Fibroblast of the aortic adventitia (primary cell): ENCODE data around the gene JAKMIP2. TPM values are rescaled to one million over a fixed set of nuclear protein-coding genes. Genes with fewer than 3 reads are reported as not detected.

ENCODE experiments used
- DNase-seq: peaks from one replicate; pipeline ENCODE4 v3.0.0-alpha.2; 2010; ENCODE audit warnings: low read depth
- H3K4me3 ChIP-seq: 2 replicates; pipeline ENCODE4 v1.5.1; 2011; ENCODE audit warnings: low read depth, mild to moderate bottlenecking, control low read depth, low read length, moderate library complexity
- total RNA-seq: library from RNA; depleted of rRNA; stranded (reverse); fragments of >200 nt; gene quantifications from 2 replicates; pipeline ENCODE4 v1.2.3, GENCODE V29; 2012; ENCODE audit warnings: low replicate concordance
- TF ChIP-seq, protein P1 (sequence below): IDR thresholded peaks from 2 replicates; pipeline ENCODE4 v1.5.1; 2011; ENCODE audit warnings: mild to moderate bottlenecking, low read length, control low read depth, inconsistent platforms; ENCODE audit not compliant: insufficient read depth

The JAKMIP2 gene
- total RNA-seq, 1 donor, result 1.4 TPM

DNA sequence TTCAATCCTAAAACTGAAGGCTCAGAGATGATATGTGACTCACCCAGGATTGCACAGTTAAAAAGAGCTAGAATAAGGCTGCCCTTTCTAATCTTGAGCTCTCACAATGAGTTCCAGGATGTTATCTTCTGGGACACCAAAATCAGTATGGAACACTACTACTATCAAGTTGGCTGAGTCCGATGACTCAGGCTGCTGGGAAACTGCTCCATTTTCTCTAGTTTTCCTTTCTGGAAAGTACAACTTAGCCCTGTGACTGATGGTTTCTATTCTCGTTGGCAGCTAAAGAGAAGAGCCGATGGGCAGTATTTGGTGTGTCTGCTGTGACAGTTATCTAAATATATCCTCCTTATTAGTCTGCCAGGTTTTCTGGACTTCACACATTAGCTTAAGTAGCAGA, 234.8 kb downstream of the JAKMIP2 start:
- H3K4me3 ChIP-seq, result no peak overlapping the region
- peak; percentile 78 for DNase-seq
- TF ChIP-seq, protein P1, sequence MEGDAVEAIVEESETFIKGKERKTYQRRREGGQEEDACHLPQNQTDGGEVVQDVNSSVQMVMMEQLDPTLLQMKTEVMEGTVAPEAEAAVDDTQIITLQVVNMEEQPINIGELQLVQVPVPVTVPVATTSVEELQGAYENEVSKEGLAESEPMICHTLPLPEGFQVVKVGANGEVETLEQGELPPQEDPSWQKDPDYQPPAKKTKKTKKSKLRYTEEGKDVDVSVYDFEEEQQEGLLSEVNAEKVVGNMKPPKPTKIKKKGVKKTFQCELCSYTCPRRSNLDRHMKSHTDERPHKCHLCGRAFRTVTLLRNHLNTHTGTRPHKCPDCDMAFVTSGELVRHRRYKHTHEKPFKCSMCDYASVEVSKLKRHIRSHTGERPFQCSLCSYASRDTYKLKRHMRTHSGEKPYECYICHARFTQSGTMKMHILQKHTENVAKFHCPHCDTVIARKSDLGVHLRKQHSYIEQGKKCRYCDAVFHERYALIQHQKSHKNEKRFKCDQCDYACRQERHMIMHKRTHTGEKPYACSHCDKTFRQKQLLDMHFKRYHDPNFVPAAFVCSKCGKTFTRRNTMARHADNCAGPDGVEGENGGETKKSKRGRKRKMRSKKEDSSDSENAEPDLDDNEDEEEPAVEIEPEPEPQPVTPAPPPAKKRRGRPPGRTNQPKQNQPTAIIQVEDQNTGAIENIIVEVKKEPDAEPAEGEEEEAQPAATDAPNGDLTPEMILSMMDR, result no peak

DNA sequence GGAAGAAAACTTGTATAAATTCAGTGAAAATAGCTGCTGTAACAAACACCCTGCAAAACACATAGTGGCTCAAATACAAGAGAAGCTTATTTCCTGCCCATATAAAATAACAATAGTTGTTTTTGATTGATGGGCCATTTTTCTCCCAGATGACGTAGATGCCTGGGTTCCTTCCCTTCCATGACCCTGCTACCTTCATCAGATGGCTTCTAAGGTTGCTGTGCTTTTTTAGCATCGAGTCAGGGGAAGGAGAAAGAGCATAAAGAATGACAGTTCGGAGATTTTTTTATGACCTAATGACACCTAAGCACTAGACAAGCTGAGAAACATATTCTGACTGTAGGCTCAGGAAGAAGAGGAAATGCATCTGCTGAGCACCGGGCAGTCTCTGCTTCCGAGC, 238.0 kb downstream of the JAKMIP2 start:
- no peak for DNase-seq
- H3K4me3 ChIP-seq, result no peak overlapping the region
- TF ChIP-seq, protein P1, result no peak

DNA sequence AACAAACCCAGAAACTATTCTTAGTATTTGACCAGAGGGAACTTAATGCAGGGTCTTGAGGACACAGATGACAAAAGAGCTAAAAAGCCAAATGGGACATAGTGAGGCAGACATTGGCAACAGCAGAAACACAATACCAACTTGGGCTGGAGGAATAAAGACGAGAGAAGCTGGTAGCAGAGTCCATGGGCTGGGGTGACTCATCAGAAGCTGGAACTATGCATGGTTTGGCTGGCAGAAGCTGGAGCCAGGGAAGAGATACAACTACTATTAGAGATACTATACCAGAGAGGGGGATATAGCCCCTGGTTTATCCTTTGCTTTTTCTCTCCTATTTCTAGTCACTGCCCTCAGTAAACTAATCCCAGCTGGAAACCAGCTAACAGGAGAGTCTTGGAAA, 243.5 kb downstream of the JAKMIP2 start:
- no peak overlapping the region for H3K4me3 ChIP-seq
- TF ChIP-seq, protein P1, result no peak
- no peak for DNase-seq

DNA sequence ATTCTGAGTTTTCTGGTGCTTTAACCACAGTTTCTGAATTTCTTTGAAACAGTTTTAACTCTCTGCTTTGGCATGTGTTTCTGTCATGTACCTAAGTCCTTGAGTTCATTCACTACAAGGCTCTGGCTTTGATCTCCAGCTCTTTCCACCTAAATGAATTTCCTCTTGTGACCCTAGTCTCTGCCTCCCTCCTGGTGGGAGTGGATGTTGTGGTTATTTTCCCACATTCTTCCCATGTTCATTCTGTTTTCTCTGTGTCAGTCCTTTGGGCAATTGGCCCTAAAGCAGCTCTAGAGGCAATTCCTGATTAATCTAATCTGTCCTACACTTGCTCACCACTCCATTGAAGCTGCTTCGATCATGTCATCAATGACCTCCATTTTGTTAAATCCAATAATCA, 244.3 kb downstream of the JAKMIP2 start:
- TF ChIP-seq, protein P1, result no peak
- H3K4me3 ChIP-seq, result no peak overlapping the region
- DNase-seq, result no peak

Other genes starting within 250 kb of the JAKMIP2 start
- gene SPINK1, start 48.9 kb upstream of the JAKMIP2 start, total RNA-seq, result not detected in 2 replicates
- gene SCGB3A2, start 96.0 kb upstream of the JAKMIP2 start, total RNA-seq, result not detected in 2 replicates
- not detected in 2 replicates for gene C5orf46, start 123.8 kb upstream of the JAKMIP2 start, total RNA-seq